Measurements from ENCODE around the gene GET3.
"Not testable (repeated sequence)": the region's sequence is repeated elsewhere in the genome, so short reads cannot be mapped to it uniquely, and the experiment has no call there.

GET3 gene

GRCh38 chr19:12720296-12720695 is 17.0 kb upstream of the GET3 start:
- no peak for DNase-seq

DNA sequence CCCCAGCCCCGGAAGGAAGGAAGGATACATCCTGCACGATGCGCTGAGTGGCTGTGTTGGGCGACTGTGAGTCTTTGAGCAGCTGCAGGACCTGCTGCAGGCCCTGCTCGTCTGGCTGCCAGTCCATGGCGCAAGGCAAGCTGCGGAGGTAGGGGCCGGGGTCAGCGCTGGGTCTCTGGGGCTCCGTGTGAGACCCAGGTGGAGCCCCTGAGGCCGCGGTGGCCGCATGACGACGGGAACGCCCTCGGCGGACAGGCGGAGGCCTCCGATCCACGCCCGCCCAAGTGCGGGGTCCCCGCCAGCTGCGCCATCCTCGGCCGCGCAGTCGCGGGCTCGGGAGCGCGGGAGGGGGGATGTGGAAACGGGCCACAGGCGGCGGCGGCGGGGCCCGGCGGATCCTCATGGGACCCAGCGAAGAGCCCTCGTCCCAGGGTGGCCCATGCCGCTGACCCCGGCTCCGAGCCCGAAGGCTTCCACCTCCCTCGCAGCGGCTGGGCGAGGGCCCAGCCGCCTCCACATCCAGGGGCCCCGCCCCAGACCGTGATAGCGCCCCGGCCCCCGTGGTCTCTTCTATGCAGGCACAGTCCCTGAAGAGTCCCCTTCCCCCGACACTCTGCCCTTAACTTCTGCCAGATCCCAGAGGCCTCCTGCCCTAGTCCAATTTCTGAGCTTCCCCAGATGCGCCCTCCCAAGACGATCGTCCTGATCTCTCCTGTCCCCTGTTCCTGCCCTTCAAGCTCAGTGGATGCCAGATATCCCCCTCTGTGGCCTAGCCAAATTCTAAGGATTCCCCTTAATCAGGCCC is 16.2 kb upstream of the GET3 start:
- DNase-seq = no peak

- DNase-seq = no peak
Measured at GRCh38 chr19:12721656-12722565, 15.4 kb upstream of the GET3 start.

GRCh38 chr19:12722566-12723380 is 14.5 kb upstream of the GET3 start:
- DNase-seq = peak; percentile 98 to 99

- DNase-seq = no peak
Measured at GRCh38 chr19:12723381-12723640, 14.0 kb upstream of the GET3 start.

- DNase-seq = peak; percentile 54 to 76
Measured at GRCh38 chr19:12723641-12724426, 13.5 kb upstream of the GET3 start, which contains the start of gene TNPO2. TNPO2 (minus strand) TSS chr19:12723932; CDS start chr19:12720977, 2,955 bp downstream.

- not testable (repeated sequence) for DNase-seq
Measured at GRCh38 chr19:12725612-12726011, 11.7 kb upstream of the GET3 start.

DNA sequence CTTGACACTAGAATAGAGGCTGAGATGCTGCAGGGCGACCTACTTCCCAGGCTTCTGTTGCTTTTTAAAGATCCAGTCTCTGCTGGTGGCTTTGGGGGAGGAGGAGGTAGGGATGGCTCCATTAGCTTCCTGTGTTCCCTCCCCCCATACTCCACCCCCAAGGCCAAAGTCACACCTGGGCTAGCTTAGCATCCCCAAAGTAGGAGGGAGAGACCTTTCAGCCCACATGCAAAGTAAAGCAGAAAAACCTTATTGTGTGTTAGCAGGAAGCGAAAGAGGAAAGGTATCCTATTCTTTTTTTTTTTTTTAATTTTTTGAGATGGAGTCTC is 10.3 kb upstream of the GET3 start:
- no peak for DNase-seq

GRCh38 chr19:12727745-12728433 is 9.4 kb upstream of the GET3 start:
- no peak for DNase-seq

DNA sequence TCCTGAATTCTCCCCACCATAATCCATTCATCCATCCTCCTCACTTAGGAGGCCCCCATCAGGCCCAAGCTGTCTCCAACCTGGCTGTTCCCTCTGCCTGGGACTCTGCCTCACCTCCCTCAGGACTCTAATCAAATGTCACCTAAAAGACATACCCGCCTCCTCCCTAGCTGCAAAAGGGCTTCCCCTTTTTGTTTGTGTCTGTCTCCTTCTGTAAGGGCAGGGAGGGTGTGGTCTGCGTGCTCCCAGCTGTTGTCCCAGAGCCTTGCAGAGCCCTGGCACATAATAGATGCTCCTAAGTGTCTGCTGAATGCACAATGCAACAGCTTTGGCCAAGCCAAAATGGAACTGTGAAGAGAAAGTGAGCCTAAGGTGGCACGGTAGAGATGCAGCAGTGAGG is 7.2 kb upstream of the GET3 start:
- DNase-seq = no peak

DNA sequence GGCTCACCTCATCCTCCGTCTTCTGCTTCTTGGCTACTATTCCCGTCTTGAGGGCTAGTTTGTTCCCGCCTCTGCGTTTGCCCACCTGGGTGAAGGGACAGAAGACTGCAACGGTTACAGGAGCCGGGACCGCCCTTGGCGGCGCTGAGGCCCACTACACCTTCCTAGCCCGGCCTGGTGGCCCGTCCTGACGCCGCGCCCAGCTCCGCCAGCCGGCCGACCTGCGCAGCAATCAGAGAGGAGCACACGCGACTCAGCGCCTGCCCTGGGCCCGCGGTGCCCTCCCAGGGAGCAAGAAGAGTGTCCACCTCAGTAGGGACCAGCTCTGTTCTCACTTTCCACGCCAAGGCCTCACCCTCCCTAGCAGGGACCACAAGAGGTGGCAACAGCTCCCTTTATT is 6.0 kb upstream of the GET3 start:
- DNase-seq = no peak

- DNase-seq = peak in 1 of 2 experiments; percentile 33
Measured at GRCh38 chr19:12733369-12734214, 3.7 kb upstream of the GET3 start.

DNA sequence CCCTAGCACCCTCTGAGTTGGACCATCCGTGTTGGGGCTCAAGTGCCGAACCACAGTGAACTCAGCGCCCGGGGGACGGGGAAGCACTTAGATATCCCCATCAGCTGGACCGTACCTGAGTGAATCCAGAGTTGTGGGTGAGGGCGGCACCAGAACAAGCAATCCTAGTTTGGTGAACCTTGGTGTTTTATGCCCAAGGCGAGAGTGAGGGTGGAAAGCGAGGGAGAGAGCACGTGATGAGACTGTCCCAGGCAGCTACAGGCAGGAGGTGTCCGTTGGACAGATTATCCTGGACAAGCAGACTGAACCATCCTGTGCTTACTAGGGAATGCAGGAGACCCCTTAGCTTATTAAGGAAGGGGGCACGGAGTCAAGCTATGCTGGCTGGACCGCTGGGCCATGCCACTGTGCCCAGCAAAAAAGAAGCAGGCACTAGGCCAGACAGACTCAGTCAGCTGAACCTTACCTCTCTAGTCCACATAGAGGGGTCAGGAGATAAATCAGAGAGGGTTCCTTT is 596 bp downstream of the GET3 start:
- DNase-seq = no peak

- no peak for DNase-seq
Measured at GRCh38 chr19:12745166-12745897, 8.0 kb downstream of the GET3 start.

DNA sequence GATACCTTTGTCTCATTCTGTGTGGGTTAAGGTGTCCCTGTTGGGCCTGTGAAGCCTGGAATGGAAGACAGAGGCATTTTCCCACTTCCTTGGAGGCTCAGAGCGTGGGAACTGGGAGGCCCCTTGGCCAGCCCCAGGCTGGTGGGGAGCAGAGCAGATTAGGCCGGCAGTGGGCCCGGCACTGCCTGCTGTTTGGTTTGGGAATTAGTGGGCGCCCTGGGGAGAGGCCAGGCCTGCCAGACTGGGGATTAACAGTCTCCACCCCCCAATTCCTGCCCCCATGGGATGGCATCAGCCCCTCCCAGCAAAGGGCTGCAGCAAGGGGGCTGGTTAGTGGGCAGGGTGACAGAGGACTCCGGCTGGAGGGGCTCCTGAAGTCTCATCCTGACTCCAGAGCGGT is 11.2 kb downstream of the GET3 start:
- no peak for DNase-seq

GRCh38 chr19:12749938-12750521 is 12.7 kb downstream of the GET3 start:
- no peak for DNase-seq

GRCh38 chr19:12750851-12751250 is 13.6 kb downstream of the GET3 start:
- no peak for DNase-seq

GRCh38 chr19:12751635-12752034 is 14.3 kb downstream of the GET3 start, which contains the start of gene BEST2:
BEST2 (plus strand) TSS chr19:12751791; CDS start chr19:12752593, 802 bp downstream.
- no peak for DNase-seq

DNA sequence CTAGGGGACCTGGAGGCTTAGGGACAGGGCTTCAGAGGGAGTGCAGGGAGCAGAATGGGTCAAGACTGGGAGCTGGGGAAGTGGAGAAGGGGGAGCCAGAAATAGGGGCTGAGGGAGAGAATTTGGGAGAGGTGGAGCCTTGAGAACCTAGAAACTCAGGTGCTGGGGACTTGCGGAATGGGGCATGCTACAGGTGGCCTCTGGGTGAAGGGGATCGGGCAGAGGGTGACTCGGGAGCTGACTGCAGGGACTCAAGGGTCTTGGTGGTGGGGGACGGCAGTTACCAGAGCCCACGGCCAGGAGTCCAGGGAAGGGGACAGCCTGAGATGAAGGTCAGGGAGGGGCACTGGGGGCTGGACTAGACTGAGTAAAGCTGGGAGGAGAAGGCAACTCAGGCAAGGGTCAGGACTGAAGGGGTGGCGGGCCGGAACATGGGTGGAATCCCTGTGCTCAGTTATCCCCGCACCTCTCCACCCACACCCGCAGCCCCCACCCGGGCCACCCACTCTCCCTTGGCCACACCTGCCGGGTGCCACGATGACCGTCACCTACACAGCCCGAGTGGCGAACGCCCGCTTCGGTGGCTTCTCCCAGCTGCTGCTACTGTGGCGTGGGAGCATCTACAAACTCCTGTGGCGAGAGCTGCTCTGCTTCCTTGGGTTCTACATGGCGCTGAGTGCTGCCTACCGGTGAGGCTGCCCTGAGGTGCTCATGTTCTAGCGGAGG is 14.9 kb downstream of the GET3 start:
- no peak for DNase-seq

Measured in SHP77 (cell line).